ENCODE measurements around the gene JAK1.

Gene JAK1

GRCh38 chr1:64917907-64918306 lies 48.4 kb downstream of the JAK1 start:
- DNase-seq: no peak

DNA sequence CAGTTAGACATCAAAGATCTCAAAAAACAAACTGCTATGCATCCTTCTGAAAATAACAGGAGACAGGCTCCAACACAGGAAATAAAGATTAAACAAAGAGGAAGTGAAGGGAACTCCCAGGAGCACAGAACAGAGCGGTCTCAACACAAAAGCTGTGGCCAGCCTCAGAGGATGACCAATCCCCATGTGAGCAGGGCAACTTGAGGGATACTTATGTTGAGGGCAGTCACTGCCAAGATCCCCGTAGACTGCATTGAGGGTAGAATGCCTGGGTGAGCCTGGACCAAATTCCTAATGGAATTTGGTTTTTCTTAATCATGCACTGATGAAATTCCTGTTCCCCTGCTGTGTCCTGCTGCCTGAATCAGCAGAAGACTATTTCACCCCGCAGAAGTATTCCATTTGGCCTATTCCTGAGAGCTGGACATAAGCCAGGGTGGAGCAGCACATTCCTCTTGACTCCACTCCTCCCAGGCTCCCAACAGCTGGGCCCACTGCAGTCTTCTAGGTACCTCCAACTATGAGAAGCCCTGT lies 49.0 kb downstream of the JAK1 start:
- DNase-seq: no peak

- no peak for DNase-seq
These were observed 50.7 kb downstream of the JAK1 start for GRCh38 chr1:64915381-64916274.

DNA sequence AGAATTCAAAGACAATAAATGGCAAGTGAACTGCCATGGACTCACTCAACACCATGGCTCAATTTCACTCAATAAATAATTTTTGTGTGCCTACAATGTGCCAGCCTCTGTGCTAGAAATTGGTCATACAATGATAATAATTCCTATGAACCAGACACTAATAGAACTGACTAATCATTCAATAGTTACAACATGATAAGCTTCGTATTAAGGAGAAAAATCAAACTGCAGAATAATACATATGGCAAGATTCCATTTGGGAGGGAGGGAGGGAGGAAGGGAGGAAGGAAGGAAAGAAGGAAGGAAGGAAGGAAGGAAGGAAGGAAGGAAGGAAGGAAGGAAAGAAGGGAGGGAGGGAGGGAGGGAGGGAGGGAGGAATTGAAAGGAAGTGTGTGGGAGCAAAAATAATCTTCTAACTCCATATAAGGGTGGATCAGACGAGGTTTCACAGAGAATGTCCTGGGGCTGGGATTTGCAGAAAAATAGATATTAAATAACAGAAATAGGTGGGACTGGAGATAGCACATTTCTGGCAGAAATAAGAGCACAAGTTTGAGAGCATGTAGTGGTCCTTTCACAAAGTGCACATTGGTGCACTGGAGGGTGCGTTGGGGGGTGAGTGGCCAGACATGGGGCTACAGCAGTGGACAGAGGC lies 52.9 kb downstream of the JAK1 start:
- DNase-seq: no peak

DNA sequence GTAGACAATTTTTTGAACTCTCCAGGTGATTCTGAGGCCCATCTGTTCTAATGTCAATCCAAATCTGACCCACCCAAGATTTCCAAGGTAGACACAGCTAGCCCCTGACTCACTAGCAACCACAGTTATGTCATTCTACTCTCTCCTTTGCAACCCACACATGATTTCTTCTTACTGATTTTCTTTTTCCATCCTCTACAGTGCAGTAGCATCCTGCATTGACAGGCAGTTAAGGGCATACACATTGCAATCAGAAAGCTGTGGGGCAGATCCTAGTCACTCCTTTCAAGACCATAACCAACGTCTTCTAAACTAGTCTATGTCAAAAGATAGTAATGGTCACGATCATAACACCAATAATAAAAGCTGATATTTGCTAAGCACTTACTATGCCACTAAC lies 54.2 kb downstream of the JAK1 start:
- DNase-seq: no peak

DNA sequence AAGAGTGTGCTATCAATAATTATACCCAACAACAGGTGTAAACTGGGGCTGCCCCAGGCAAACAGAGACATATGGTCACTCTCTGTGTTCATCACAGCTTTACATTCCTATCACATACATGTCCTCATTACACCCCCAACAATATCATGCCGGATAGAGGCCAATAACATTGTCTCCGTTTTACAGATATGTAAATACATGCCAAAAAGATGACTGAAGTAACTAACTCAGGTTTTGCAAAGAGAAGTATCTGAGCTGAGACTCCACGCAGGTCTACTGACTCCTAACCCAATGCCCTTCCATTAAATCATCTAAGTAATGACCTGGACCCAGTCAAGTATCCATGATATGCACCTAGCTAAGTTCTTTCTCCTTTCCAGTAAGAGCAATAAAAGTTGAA lies 55.0 kb downstream of the JAK1 start:
- DNase-seq: no peak

GRCh38 chr1:64909031-64909430 lies 57.3 kb downstream of the JAK1 start:
- no peak for DNase-seq

- DNase-seq: no peak
These were observed 57.8 kb downstream of the JAK1 start for GRCh38 chr1:64908575-64908974.

DNA sequence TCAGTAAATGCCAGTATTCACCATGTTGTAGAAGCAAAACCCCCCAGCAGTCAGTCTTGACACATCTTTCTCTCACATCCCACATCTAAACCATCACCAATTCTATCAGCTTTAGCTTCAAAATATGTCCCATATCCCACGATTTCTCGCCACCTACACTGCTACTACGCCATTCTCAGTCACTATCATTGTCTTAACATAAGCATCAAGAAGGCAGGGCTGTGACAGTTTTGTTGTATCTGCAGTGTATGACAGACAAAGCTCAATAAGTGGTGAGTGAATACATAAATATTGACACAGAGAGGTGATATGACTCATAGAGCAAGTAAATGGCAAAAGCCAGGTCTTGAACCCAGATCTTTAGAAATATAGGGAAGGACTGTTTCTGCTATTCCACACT lies 59.9 kb downstream of the JAK1 start:
- DNase-seq: no peak

- no peak for DNase-seq
These were observed 62.8 kb downstream of the JAK1 start for GRCh38 chr1:64903593-64903992.

DNA sequence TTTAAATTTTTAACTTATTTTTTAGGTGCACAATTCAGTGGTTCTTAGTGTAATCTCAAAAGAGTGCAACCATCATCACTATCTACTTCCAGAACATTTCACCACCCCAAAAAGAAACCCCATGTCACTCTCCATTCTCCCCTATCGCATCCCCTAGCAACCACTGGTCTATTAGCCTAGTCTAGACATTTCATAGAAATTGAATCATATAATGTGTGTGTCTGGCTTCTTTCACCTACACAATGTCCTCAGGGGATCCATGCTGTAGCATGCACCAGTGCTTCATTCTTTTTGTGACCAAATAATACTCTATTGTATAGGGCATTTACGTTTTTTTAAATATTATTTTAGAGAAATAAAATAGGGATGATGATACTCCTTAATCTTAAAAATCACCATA lies 64.7 kb downstream of the JAK1 start:
- DNase-seq: no peak

GRCh38 chr1:64900916-64901315 lies 65.4 kb downstream of the JAK1 start:
- DNase-seq: no peak

GRCh38 chr1:64898107-64898861 lies 68.1 kb downstream of the JAK1 start:
- peak; percentile 35 for DNase-seq

DNA sequence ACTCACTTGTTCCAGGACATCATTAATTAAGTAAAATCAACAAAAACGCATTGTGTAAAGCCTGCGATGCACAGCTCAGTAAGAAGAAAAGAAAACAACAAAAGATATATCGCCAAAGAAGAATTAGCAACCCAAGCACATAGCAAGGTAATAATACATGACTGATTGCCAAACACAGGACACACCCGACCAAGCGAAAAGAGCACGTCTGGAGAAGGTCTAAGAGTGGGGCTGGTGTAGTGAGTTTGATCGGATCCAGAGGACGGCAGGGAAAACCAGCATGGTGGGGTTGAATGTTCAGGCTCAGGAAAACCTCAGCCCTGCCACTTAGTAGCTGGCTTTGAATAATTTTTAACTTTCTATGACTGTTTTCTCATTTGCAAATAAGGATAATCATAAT lies 69.8 kb downstream of the JAK1 start:
- no peak for DNase-seq

GRCh38 chr1:64895500-64895899 lies 70.8 kb downstream of the JAK1 start:
- no peak for DNase-seq

GRCh38 chr1:64894438-64895196 lies 71.7 kb downstream of the JAK1 start:
- no peak for DNase-seq

DNA sequence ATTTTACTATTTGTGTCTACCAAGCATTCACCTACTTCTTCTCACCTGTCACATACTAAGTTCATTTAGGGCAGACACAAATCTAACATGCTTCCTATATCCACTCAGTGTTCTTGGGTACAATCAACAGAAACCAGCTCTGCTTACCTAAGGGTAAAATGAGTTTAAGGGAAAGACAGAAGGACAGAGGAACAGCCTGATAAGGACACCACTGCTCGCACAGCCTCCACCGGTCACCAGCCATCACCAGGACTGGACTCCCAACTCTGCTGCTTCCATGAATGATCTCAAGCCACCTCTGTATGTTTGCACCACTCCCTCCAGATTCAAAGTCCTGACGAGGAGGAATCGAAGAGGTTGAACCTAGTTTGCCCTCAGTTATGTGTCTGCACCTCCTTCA lies 72.4 kb downstream of the JAK1 start:
- DNase-seq: no peak

DNA sequence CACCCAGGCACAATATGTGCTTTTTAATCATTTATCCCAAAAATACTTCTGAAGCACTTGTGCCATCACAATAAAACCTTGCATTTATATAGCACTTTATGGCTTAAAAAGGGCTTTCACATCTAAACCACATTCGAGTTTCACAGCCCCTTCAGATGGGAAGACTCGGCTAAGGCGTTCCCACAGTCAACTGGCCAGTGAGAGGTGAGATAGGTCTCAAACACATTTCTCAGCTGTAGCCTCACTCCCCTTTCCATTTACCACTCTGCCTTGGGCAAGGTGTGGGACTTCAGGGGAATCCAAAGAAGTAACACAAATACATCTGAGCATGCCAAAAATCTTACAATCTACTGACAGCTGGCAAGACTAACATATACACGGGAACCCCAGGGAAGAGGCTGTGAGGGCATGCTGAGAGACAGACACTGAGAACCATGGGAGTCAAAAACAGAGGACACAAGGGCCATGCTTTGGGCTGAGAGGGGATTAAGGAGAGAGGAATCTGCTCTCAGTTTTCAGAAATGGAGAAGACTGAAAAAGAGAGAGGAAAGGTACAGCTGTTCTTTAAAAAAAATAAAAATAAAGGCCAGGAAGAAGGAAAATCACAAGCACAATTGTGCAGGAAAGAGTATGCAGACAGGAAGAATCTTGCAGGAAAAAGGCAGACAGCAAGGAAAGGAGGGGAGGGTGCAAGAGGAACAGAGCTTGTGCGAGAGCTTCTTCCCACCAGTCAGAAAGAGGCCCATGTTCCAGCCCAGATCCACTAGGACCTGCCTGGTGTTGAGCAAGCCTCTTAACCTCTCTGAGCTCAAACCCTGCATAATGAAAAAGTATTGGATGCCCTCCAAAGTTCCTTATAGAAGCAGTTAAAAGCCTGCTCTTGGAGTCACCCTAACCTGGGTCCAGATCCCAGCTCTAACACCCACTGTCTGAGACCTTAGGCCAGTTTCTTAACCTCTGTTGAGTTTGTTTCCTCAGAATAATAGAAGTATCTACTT lies 73.5 kb downstream of the JAK1 start:
- DNase-seq: no peak

GRCh38 chr1:64891448-64891825 lies 74.9 kb downstream of the JAK1 start:
- no peak for DNase-seq

- no peak for DNase-seq
These were observed 75.5 kb downstream of the JAK1 start for GRCh38 chr1:64890699-64891447.
